ENCODE results near the gene KCNJ6.
"Not testable (repeated sequence)": the region's sequence is repeated elsewhere in the genome, so short reads cannot be mapped to it uniquely, and the experiment has no call there.

KCNJ6 gene

DNA sequence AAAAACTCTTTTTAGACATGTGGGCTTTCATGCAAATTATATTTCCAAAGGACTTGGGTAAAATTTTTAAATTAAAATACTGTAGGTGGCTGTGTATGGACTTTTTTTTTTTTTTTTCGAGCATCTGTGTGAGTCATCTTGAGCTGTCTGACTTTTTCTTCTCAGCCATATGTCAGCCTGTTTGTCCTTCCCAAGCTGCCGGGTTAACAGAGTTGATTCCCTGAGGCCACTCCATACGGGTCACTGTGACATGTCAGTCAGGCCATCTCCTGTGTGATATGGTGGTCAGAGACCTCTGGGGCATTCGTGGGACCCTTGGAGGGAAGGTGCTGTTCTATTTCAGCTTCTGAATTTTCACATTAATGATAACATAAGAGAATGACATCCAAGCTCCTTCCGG, 148.3 kb downstream of the KCNJ6 start:
- no peak for DNase-seq

DNA sequence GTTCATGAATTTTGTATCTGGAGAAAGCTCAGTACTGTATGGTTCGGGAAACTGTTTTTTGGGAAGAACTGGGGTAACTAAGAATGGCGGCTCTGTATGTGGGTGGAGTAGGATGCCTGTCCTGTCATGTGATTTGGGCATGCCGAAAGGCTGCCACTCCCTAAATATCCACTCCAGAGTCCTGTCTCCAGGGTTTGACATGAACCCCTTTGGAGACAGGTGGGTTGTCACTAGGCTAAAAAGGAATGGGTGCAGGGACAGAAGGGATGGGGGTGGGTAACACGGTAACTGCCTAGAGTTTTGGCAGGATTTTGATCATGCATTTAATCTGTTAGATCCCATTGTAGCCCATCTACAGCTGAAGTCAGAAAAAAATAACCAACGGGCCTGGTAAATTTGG, 150.1 kb downstream of the KCNJ6 start:
- DNase-seq, result no peak

DNA sequence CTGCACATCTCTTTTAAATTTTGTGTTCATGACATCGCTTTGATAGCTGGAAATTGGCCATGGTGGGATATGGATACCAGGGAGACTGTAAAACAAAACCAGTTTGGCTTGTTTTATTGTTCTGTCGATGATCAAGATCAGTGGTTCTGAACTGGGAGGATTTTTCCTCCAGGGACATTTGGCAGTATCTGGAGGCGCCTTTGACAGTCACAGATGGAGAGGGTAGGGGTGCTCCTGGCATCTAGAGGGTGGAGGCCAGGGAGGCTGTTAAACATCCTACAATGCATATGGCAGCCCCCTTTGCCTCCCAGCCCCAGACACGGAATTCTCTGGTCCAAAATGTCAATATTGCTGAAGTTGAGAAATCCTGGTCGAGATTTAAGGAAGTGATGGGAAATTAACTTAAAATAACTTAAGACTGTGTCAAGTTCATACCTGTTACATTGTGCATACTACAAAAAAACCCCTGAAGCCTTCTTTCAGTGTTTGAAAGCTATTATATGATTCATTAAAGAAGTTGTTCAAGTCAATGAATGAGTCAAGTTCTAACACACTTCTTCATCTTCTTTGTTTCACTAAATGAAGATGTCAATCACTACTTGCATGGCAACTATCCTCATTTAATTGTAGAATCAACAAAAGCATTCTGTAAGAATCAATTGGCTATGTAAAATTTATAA, 150.9 kb downstream of the KCNJ6 start:
- no peak for DNase-seq

DNA sequence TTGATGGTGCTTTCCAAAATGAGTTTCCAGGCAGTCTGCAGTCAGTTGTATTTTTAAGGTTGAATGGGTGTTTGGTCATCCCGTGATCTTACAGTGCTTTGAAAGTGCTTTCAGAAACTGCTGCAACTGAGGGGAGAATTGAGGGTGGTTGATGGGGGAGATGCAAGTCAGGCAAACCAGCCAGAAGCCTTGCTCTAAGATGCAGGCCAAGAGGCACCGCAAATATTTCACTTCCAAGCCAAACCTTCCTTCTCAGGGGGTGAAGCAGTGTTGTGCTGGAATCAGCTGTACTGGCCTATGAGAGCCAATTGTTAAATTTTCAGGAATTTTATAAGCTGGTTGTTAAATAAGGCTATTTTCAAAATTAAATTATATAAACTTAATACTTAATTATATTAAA, 151.6 kb downstream of the KCNJ6 start:
- no peak for DNase-seq

DNA sequence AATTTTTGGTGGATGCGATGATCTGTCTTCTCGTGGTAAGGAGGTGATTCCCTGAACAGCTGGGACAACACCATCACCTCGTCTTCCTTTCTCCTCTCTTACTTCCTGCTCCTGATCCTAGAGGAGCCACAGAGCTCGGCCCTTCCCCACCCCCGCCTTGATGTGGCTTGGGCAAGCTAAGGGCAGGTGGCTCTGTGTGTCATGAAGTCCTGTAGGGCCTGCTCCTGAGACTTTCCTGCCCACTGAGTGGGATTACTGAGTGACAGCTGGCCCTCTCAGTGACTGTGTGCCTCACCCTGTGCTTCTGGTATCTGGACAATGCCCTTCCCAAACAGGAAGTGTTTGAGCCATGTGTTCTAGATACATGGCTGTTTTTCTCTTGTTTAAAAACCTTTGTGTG, 153.0 kb downstream of the KCNJ6 start:
- DNase-seq, result no peak

DNA sequence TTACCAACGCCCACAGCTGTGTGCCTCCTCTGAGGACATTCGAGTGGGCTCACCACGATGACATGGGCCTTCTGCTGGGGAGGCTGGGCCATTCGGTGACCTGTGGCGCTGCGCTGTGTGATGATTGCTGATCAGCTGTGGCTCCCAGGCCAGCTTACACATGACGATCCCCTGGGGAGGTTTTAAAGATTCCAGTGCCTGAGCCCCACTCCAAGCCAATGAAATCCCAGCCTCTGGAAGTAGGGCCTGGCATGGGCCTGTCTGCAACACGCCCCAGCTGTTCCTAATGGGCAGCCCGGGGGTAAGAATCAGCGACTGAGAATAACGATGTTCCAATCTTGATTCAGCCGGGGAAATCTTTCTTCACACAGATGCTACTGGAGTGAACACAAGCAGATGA, 153.7 kb downstream of the KCNJ6 start:
- no peak for DNase-seq

DNA sequence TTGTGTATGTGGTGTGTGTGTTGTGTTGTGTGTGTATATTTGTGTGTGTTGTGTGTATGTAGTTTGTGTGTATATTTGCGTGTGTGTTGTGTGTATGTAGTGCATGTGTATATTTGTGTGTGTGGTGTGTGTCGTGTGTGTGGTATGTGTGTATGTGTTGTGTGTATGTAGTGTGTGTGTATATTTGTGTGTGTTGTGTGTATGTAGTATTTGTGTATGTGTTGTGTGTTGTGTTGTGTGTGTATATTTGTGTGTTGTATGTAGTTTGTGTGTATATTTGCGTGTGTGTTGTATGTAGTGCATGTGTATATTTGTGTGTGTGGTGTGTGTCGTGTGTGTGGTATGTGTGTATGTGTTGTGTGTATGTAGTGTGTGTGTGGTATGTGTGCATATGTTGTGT, 154.9 kb downstream of the KCNJ6 start:
- DNase-seq, result not testable (repeated sequence)

DNA sequence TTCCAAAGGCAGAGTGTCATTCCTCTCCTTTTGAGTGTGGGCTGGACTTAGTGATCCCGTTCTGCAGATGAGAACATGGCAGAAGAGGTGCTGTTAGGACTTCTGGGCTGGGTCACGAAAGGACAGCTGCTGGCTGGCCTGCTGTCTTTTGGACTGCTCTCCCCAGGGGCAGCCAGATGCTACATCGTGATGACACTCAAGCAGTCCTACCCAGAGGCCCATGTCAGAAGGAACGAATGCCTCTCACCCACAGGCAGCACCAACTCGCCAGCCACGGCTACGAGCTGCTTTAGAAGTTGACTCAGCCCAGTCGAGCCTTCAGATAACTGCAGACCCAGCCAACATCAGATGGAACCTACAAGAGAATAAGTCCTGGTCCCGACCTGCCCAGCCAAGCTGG, 156.5 kb downstream of the KCNJ6 start:
- no peak for DNase-seq

DNA sequence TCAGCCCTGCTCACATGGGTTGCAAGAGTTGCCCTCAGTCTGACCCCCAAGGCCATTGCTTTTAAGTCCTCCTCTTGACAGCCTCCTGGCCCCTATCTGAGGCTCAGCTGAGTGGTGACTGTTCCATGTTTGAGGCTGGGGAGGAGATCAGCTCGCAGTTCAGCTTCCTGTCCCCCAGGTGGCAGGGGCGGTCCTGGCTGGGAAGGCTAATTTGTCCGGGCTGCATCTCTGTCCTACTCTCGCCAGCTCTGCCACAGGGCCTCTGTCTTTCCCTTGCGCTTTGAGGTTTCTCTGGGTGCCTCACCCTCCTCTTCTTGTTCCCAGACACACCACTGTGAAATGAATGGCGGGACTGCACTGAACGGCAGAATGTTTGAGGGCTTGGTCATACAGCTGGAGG, 157.3 kb downstream of the KCNJ6 start:
- DNase-seq, result no peak

DNA sequence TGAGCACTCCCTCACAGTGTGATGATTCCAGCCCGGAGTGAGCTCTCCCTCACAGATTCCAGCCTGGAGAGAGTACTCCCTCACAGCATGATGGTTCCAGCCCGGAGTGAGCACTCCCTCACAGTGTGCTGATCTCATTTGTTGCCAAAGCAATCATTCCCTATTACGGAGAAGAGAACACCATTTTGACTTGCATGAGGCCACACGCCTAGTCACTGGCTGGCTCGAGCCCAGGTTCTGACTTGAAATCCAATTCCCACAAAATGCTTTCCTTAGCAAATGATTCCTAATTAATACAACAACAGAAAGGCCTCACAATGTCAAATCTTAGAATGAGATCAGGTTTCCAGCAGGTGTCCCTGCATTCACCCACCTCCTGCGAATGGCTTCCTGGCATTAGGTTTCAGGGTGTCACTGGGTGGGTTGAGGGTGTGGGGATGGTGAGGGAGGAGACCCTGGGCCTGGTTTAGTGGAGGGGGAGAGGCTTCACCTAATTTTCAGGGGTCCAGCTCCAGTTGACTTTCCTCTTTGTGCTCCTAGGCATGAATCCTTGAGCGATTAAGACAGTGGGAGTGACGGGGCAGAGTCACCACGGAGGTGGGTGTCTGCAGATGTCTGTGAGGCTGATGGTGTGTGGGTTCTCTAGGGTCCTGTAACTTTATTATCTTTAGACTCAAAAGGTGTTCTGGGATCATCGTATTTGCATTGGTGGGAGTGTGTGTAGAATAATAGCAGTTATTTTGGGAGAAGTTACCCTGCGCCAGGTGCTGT, 158.5 kb downstream of the KCNJ6 start:
- DNase-seq, result no peak

DNA sequence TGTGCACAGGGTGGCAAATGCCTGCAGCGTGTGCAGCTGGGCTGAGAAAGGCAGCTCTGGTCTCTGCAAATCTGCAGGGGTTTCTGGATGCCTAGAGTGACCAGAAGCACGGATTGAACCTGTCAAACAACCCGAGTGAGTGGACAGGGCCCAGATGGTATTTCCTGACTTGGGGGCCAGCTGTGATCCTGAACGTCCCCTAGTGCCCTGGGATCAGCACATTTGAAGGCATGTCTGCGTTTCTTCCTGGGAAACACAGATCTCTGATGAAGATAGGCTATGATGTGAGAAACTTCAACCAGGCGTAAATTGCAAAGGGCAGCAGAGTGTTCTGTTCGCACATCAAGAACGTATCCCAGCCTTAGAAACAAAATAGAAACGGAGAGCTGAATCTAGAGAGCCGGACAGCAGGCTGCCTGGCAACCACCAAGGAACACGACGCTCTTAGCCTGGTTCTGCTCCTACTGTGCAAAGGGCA, 163.1 kb downstream of the KCNJ6 start:
- DNase-seq, result no peak

DNA sequence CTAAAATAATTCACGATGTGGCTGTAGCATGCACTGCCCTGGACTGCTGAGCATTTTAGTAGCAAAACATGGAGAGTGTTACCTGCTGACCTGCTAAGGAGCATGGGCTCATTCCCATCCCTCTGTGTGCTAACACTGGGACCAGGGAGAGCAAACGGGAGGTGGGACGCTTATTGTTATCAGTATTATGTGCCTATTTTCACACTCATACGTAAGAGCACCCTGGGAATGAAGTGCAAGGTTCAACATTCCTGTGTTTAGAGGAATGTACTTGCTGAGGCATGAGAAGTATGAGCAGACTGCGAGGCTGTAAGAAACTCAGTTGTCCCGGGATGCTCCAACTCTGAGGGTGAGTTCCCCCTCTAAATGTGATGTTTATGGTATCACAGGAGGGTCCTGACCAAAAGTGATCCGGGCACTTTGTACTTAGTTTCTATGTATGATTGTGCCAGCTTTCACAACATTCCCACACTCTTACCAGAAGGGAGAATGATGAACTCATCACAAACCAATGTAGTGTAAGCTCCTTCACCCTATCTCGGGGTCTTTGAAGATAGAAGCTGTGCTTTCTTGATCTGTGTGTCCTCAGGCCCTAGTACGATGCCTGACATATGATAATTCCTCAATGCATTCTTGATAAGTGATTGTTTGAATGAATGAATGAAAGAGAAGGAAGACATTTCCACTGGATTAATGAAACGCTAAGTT, 164.8 kb downstream of the KCNJ6 start:
- DNase-seq, result no peak

DNA sequence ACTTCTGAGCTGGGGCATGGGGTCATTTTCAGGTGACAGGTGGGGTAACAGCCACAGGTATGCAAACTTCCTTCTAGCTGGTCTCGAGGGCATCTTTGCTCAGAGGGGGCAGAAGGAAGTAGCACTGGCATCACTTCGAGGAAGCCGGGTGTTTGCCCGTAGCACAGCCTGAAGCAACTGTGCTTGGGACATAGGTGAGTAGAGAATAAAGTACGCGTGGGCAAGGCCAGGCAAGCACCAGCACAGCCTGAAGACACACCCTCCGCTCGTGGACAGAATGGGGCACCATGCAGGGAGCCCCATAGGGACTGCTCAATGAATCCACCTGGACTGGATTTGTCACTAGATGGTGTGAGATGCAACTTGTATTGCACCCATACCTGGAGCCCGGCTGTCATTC, 167.1 kb downstream of the KCNJ6 start:
- DNase-seq, result no peak

DNA sequence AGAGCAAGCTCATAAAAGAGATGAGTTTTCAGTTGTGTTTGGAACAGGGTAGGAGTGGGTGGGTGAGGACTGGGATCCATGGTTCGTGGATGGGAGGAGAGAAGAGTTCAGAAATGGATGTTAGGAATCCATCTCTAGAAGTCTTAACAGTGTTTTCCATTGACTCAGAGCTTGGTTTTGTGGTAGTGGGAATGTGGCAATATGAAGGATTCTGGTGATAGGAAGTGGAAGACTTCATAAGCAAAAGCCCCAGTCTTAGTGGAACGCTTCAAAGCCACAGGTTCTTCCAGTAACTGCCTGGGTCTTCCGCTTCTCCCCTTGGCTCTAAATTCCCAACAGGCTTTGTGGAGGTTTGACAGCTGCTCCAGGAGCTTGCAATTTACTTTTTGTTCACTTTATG, 167.9 kb downstream of the KCNJ6 start:
- DNase-seq, result no peak

DNA sequence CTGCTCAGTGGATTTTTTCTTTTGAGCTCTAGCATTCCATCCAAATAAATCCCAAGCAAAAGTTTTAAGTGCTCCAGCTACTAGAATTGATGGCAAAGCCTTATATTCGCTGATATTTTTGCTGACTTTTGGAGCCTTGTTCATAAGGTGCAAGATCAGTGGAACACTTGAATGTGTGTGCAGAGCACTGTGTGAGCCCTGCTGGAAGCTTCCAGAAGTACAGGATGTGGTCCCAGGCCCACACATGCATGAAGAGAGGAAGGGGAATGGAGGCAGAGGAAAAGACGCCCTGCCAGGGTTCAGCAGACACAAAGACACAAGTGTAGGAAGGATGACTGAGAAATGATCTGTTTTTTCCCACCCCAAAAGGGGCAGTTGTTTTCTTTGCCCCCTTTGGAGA, 169.4 kb downstream of the KCNJ6 start:
- no peak for DNase-seq

DNA sequence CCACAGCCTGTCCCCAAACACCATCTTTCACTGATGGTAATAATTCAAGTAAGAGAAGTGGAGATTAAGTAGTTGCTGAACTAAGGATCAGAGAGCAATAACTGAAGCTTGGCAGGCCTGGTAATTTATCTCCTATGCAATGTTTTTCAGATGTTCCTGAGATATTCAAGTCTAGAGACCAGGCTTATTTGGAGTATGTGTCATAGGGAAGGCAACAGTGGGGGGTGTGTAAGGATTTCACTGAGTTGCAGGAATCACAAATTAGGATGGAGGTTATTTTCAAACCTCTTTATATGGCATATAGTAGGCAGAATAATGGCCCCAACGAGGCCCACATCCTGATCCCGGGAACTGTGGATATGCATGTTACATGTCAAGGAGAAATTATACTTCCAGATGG, 171.7 kb downstream of the KCNJ6 start:
- no peak for DNase-seq

DNA sequence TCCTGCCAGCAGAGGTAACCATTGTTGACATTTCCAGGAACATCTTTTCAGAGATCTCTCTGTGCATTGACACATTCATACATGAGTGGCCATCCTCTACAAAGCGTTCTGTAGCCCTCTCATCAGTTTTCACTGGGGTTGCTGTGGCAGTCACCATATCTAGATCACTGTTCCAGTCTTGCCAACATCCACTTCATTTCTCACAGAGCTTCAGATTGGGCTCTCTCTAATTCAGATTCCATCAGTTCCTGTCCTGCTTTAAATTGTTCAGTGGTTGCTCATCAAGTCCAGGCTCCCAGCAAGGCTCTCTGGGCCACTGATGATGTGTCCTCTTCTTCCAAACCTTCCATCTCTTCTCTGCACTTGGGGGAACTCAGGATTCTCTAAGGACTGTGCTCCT, 173.7 kb downstream of the KCNJ6 start:
- DNase-seq, result no peak

DNA sequence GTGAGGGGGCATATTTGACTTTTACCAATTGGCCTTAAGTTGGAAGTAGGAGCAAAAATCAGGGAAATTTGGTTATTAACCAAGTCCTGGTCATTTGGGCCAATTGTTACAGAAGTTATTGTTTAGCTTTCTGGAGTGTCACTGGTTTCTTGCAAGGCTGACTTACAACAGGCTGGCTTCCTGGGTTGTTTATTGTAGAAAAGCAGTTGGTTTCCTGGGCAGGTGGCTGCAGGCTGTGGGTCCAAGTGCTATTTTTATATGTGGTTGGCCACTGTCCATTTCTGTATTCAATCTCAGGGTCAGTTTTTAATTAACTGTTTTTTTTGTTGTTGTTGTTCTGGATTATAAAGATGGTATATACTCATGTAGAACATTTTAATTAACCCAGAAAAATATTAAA, 174.1 kb downstream of the KCNJ6 start:
- no peak for DNase-seq

DNA sequence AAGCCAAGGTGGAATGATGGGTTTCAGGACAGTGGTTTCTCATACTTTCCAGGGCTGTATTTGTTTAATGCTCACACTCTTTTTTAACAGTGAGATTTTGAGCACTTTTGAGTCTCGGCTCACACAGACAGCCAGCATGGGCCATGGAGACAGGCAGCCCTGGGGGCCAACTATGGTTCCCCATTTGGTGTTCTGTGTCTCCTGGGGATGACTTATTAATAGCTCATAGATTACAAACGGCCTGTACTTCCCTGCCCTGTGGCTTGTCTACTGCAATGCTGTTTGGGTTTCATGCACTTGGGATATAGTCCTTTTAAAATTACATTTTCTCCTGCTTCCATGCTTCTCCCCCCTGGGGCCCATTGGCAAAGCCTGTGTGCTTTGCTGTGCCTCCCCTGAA, 178.3 kb downstream of the KCNJ6 start:
- no peak for DNase-seq

DNA sequence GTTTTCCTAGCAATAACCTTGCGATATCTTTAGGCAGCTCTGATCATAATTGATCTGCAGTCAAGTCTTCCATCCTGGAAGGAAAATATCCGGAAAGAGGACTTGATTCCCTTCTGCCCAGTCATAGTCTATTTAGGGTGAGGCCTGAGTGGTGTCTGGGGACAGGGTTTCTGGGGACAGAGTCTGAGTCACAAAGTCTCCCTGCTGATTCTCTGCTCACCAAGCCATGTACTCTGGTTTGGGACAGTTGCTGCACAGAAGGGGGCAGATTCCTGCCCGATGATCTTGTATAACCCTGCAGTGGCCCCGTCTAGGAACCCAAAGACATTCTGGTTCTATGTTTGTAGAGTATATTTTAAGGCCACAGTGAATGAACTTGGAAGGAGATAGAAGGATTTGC, 178.8 kb downstream of the KCNJ6 start:
- DNase-seq, result no peak

DNA sequence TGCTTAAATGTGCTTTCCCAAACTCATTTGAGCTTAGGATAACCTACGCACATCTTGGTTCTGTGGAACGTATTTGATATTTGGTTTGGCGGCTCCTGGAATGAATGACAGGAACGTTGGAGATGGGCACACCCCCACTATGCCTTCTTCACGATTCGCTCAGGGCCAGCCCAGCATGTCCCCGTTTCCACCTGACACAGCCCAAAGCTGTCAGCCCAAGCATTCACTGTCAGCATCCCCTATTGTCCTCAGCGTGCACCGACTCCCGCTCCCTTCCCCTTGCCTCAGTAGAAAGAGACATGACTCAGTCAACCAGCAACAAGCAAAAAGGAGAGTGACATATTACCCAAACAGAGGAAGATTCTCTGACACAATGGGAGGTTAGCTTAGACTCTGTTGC, 181.4 kb downstream of the KCNJ6 start:
- no peak for DNase-seq

DNA sequence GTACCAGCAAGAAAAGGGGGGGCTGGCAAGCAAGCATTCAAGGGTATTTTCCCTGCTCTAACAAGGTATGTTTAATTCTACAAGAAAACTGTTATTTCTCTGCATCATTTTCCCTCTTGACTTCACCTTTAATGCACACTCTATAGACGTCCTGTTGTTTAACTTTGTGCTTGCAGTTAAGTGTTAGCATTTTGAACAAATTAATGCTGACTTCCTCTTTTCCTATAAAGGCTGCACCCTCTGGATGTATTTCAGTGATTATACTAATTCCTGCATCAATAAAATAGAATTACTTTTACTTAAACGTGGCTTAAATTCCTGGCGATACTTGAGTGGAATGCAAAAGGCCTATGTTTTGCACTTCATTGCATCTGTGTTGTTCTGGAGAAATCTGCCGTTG, 183.3 kb downstream of the KCNJ6 start:
- no peak for DNase-seq

DNA sequence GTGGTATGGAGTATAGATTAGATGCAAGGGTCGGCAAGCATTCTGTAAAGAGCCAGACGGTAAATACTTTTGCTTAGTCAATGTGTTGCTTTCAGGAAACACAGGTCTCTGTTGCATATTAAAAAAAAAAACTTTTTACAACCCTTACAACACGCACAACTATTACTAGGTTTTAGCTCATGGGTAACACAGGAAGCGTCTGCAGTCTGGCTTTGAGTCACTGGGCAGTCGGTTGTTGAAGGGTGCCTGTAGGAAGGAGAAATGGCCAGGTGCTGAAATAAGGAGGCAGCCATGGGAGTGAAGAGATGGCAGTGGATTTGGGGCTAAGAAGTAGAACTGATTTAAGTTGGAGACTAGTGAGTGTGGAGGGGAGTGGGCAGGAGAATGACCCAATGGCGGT, 192.1 kb downstream of the KCNJ6 start:
- no peak for DNase-seq

DNA sequence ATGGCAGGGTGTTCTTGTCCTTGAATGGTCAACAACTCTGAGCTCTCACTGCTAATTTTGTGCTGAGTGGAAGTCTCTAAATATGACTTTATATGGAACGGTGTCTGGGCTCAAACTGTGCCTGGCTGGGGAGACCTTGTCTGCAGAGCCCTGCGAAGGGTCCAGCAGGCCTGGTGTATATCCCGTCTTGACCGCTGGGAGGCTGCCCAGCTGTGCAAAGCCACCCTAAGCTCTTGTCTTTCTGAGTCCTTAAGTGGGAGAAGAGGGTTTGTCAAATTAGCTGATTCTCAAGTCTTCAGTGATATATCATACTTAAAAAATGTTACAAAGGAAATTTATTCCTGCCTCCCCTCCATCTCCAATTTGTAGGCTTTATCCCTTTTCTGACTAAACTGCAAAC, 198.7 kb downstream of the KCNJ6 start:
- no peak for DNase-seq

All from left hindlimb (tissue), 1 donor.